Cortex of kidney (tissue), 1 donor: Measurements from ENCODE around the gene WDR86.

Experiments
- DNase-seq: peaks from one replicate; lab custom pipeline; 2025; lab: John Stamatoyannopoulos, UW

The WDR86 gene

GRCh38 chr7:151379534-151380198, 30.2 kb downstream of the WDR86 start:
- DNase-seq: no peak

- no peak for DNase-seq
These were observed 30.7 kb downstream of the WDR86 start for GRCh38 chr7:151379193-151379520.

GRCh38 chr7:151378496-151379192, 31.2 kb downstream of the WDR86 start:
- DNase-seq: no peak

- no peak for DNase-seq
These were observed 31.8 kb downstream of the WDR86 start for GRCh38 chr7:151378011-151378410.

- no peak for DNase-seq
These were observed 32.4 kb downstream of the WDR86 start for GRCh38 chr7:151377406-151377805.

- no peak for DNase-seq
These were observed 33.5 kb downstream of the WDR86 start for GRCh38 chr7:151376218-151376902.

- DNase-seq: no peak
These were observed 34.2 kb downstream of the WDR86 start for GRCh38 chr7:151375530-151376217.

- DNase-seq: no peak
These were observed 35.1 kb downstream of the WDR86 start for GRCh38 chr7:151374726-151375125.

GRCh38 chr7:151374139-151374538, 35.7 kb downstream of the WDR86 start:
- no peak for DNase-seq

GRCh38 chr7:151373599-151373998, 36.2 kb downstream of the WDR86 start:
- DNase-seq: no peak

- DNase-seq: no peak
These were observed 37.1 kb downstream of the WDR86 start for GRCh38 chr7:151372612-151373265.

- DNase-seq: no peak
These were observed 38.6 kb downstream of the WDR86 start for GRCh38 chr7:151371266-151371665.

- no peak for DNase-seq
These were observed 41.7 kb downstream of the WDR86 start for GRCh38 chr7:151368136-151368571.

GRCh38 chr7:151367284-151367683, 42.6 kb downstream of the WDR86 start:
- no peak for DNase-seq

GRCh38 chr7:151366880-151367222, 43.0 kb downstream of the WDR86 start:
- DNase-seq: no peak

GRCh38 chr7:151366166-151366879, 43.5 kb downstream of the WDR86 start:
- no peak for DNase-seq

GRCh38 chr7:151363182-151363581, 46.7 kb downstream of the WDR86 start:
- no peak for DNase-seq

GRCh38 chr7:151361193-151361959, 48.5 kb downstream of the WDR86 start:
- no peak for DNase-seq

- no peak for DNase-seq
These were observed 57.3 kb downstream of the WDR86 start for GRCh38 chr7:151352512-151352911.

- DNase-seq: no peak
These were observed 57.9 kb downstream of the WDR86 start for GRCh38 chr7:151351967-151352366.

GRCh38 chr7:151351027-151351426, 58.8 kb downstream of the WDR86 start:
- no peak for DNase-seq
